Islet of Langerhans (tissue), 1 donor: ENCODE results near the gene KCTD17.

Experiments used
- FAIRE-seq: peaks from one replicate; lab custom pipeline; 2011; peaks lifted over from hg19 to GRCh38; lab: Jason Lieb, UNC

KCTD17 gene

DNA sequence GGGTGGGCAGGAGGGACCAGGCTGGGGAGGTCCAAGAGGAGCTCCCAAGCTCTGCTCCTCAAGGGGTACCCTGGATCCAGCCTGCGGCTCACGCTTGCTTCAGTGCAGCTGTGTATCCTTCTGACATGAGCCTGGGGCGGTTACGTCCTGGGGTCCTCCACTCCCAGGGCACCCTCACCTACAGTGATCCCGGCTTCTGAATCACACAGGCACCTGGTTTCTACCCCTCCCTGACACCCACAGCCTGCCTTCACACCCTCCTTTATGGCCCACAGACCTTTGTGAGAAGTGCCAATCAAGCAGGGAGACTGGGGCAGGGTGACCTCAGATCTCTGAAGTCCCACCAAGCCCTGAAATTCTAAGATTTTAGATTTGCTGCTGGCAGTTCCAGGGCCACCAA lies 30.5 kb upstream of the KCTD17 start:
- no peak for FAIRE-seq

DNA sequence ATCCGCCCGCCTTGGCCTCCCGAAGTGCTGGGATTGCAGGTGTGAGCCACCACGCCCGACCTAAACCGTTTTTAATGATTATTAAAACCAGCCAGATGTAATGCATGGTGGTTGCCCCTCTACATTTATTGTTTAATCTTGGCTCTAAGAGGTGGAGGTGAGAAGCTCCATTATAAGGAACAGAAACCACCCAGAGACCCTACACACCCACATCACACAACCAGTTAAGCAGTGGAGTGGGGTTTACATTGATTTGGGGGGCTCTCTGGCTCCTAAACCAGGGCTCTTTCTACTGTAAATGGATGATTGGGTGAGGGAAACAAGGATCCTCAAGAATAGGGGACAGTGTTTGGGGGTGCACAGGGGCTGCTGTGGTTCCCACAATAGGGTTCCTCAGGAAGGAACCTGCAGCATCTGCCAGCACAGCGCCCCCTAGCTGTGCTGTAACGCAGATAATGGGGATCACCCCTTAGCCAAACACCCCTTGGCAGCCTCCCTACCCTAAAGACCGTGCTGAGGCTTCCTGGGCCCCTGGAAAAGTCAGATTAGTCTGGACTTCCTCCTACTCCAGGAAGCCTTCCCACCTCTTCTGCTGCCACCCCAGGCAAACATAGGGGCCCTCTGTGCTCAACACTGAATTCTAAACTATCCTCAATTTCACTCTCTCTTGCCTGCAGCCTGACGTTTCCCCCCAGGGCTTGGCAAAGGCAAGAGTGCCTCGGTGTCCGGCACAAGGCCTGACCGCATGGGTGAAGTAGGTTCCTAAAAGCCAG lies 29.6 kb upstream of the KCTD17 start:
- FAIRE-seq, result no peak

GRCh38 chr22:37022483-37023337 lies 28.8 kb upstream of the KCTD17 start:
- no peak for FAIRE-seq

- no peak for FAIRE-seq
Measured at GRCh38 chr22:37023743-37024338, 27.7 kb upstream of the KCTD17 start.

DNA sequence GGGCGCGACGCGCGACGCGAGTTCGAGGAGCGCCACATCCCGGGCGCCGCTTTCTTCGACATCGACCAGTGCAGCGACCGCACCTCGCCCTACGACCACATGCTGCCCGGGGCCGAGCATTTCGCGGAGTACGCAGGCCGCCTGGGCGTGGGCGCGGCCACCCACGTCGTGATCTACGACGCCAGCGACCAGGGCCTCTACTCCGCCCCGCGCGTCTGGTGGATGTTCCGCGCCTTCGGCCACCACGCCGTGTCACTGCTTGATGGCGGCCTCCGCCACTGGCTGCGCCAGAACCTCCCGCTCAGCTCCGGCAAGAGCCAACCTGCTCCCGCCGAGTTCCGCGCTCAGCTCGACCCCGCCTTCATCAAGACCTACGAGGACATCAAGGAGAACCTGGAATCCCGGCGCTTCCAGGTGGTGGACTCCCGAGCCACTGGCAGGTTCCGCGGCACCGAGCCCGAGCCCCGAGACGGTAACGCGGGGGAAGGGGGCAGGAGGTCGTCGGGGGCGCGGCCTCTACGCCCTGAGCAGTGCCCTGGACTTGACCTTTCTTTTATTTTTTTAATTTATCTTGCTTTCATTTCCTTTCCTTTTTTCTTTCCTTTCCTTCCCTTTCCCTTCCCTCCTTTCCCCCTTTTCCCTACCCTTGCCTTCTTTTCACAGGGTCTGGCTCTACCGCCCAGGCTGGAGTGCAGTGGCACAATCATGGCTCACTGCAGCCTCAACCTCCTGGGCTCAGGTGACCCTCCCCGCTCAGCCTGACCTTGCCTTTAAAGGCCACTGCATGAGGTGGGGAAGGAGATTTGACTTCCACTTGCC lies 27.0 kb upstream of the KCTD17 start:
- FAIRE-seq, result no peak

DNA sequence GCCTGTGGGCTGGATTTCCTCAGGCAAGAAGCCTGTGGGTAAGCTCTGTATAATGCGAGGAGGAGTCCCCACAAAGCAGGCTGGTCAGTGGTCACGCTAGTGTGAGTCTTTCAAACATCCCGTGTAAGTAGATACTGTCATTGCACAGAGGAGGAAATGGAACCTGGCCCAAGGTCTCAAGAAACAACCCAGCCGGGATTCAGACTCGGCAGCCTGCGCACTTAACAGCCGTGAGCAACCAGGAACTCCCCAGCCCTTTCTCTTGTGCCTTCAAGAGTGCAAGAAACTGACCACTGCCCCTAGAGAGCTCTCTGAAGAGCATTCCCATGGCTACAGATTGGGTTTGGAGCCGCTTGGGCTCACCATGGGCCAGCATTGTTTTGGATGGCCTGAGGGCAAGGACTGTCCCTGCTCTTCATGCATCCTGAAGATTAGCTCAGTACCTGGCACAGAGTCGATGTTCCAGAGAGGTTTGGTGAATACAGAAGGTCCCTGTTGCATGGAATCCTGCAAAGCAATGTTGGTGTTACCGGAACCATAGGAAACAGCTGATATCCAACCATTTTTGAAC lies 26.0 kb upstream of the KCTD17 start:
- FAIRE-seq, result no peak

GRCh38 chr22:37026325-37026724 lies 25.2 kb upstream of the KCTD17 start:
- FAIRE-seq, result no peak

DNA sequence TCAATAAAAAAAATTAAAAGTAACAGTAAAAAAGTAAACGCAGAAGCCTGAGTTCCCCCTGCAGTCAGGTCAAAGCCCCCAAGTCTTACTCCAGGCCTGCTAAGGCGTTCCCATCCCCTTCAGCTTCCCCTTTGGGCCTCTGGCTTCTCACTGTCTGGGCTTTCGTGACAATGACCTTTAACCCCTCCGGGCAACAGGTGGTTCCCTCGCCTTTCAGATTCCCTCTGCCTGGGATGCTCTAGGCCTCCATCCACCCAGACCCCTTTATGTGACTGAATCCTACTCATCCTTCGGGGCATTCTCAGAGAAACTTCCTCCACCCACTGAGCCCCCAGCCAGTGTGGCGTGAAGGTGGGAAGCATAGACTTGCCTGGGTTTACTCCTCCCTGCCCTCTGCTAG lies 24.0 kb upstream of the KCTD17 start:
- FAIRE-seq, result no peak

DNA sequence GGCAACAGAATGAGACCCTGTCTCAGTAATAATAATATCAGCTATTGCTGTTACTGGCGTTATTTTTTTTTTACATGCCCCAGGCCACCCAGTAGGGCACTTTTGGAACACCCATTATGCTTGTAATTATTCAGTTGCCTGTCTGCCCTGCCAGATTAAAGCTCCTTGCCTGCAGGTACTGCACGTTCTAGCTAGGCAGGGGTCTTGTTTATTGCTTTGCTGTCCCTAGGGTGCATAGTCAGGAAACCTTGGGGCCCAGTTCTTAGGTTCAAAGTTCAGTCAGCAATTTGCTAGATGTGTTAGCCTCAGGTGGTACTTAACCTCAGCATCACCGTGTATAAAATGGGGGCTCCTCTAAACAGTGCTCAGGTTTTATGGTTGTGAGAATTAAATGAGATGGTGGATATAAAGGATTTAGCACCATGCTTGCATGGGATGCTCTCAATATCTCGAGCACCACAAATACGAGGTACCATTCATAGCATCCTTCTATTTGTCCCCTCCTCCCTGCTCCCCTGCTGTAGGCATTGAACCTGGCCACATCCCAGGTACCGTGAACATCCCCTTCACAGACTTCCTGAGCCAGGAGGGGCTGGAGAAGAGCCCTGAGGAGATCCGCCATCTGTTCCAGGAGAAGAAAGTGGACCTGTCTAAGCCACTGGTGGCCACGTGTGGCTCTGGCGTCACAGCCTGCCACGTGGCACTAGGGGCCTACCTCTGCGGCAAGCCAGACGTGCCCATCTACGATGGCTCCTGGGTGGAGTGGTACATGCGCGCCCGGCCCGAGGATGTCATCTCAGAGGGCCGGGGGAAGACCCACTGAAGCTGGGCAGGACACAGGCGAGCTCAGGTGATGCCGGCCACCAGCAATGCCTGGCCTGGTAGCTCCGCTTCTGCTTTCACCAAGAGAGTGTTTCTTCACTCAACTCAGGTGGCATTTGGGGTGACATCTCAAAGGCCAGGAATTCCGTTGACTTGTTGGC lies 22.6 kb upstream of the KCTD17 start:
- FAIRE-seq, result no peak

GRCh38 chr22:37030560-37031281 lies 20.8 kb upstream of the KCTD17 start:
- FAIRE-seq, result no peak

DNA sequence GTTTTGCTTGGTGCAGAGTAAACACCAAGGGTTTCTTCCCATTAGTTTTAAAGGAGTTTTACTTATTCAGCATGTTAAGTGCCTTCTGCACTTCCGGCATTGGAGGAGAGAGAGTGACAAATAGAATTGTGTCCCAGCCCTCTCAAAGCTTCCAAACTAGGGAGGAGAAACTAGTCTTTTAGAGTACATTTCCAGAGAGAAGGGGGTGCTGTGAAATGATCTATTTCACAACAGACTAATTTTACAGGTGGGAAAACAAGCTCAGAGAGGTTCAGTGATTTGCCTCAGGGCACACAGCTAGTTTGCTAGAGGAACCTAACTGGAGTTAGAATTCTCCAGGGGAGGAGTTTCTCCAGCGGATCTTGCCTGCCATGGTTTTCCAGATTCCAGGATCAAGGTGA lies 19.4 kb upstream of the KCTD17 start:
- FAIRE-seq, result no peak

GRCh38 chr22:37032535-37033460 lies 18.7 kb upstream of the KCTD17 start:
- FAIRE-seq, result no peak

- FAIRE-seq, result no peak
Measured at GRCh38 chr22:37033605-37034430, 17.7 kb upstream of the KCTD17 start.

- no peak for FAIRE-seq
Measured at GRCh38 chr22:37036655-37037377, 14.7 kb upstream of the KCTD17 start.

- FAIRE-seq, result no peak
Measured at GRCh38 chr22:37037669-37038068, 13.9 kb upstream of the KCTD17 start.

GRCh38 chr22:37039466-37039865 lies 12.1 kb upstream of the KCTD17 start:
- FAIRE-seq, result no peak

DNA sequence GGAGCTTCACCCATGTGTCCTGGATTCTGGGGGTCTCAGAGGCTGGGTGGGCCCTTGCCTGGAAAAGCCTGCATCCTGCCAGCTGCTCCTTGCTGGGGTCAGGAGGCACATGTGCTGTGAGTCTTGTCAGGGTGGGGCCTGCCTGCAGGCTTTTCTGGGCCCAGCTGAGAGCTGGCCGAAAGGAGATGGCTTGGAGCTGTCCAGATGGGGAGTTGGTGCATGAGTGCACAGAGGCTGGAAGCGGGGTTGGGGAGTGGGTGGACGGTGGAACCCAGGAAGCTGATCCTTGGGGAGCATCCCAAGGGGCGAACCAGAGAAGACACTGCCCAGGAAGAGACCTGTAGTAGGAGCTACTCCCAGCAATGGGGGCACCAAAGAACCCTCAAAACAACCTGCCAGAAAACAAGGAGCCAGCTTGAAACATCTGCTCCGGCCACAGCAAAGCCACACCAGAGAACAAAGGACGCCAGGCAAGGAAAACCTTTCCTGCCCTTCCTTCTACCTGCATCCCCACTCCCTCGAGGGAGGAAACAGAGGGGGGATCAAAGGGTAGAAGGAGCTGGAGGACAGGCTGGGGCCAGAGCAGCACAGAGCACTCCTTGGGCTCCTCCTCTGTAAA lies 8.2 kb upstream of the KCTD17 start:
- FAIRE-seq, result no peak
